ENCODE measurements around the gene EFCAB9.

GRCh38 chr5:172219296-172219695 is 25.3 kb downstream of the EFCAB9 start:
- TF ChIP-seq CTCF (IDR thresholded peaks at IDR 0.05; ENCODE audit: low read depth, low read length) (no peak), EZH2phosphoT487 (IDR thresholded peaks at IDR 0.05; ENCODE audit: low read depth) (no peak)

Measured in OCI-LY3 (cell line).